H9 (cell line): ENCODE results near the gene LIF. TPM values are rescaled to one million over a fixed set of nuclear protein-coding genes. Genes with fewer than 3 reads are reported as not detected.

ENCODE experiments used
- DNase-seq: peaks from one replicate; pipeline ENCODE4 v3.0.0-alpha.2; 2017
- H2AFZ ChIP-seq: one replicate; pipeline ENCODE4 v1.6.1; 2013; ENCODE audit warnings: mild to moderate bottlenecking, low read length, control low read depth, moderate library complexity
- H2AK5ac ChIP-seq: 2 replicates; pipeline ENCODE4 v1.6.1; 2013; ENCODE audit warnings: low read length, control low read depth, mixed read lengths; ENCODE audit not compliant: insufficient read length
- H2BK120ac ChIP-seq: one replicate; pipeline ENCODE4 v1.6.1; 2013; ENCODE audit warnings: low read depth, mild to moderate bottlenecking, low read length, control low read depth, inconsistent platforms; ENCODE audit not compliant: poor library complexity, severe bottlenecking
- H2BK12ac ChIP-seq: 2 replicates; pipeline ENCODE4 v1.6.1; 2013; ENCODE audit warnings: low read length, control low read depth, mixed read lengths, low read depth; ENCODE audit not compliant: insufficient read length
- H2BK15ac ChIP-seq: 2 replicates; pipeline ENCODE4 v1.6.1; 2013; ENCODE audit warnings: low read depth, low read length, control low read depth
- H2BK20ac ChIP-seq: one replicate; pipeline ENCODE4 v1.6.1; 2013; ENCODE audit warnings: low read depth, mild to moderate bottlenecking, low read length, control low read depth, inconsistent platforms; ENCODE audit not compliant: poor library complexity, severe bottlenecking
- H2BK5ac ChIP-seq: 2 replicates; pipeline ENCODE4 v1.6.1; 2013; ENCODE audit warnings: low read length, control low read depth, mixed read lengths; ENCODE audit not compliant: insufficient read length
- H3K14ac ChIP-seq: 2 replicates; pipeline ENCODE4 v1.6.1; 2013; ENCODE audit warnings: low read length, control low read depth; ENCODE audit not compliant: insufficient read depth
- H3K18ac ChIP-seq: 2 replicates; pipeline ENCODE4 v1.6.1; 2013; ENCODE audit warnings: low read depth, mild to moderate bottlenecking, mixed read lengths, low read length, control low read depth; ENCODE audit not compliant: insufficient read length
- H3K23ac ChIP-seq: 2 replicates; pipeline ENCODE4 v1.6.1; 2013; ENCODE audit warnings: low read length, control low read depth, mixed read lengths, low read depth; ENCODE audit not compliant: insufficient read length
- H3K23me2 ChIP-seq: 2 replicates; pipeline ENCODE4 v1.6.1; 2013; ENCODE audit warnings: low read depth, mild to moderate bottlenecking, mixed read lengths, low read length, control low read depth; ENCODE audit not compliant: insufficient read length, poor library complexity, severe bottlenecking
- H3K27ac ChIP-seq: 2 replicates; pipeline ENCODE4 v1.5.1; 2013; ENCODE audit warnings: low read length, control low read depth, mixed read lengths, low read depth; ENCODE audit not compliant: insufficient read length
- H3K27me3 ChIP-seq: 2 replicates; pipeline ENCODE4 v1.6.1; 2013; ENCODE audit warnings: low read length, control low read depth, inconsistent platforms; ENCODE audit not compliant: insufficient read depth
- H3K4ac ChIP-seq: 2 replicates; pipeline ENCODE4 v1.6.1; 2013; ENCODE audit warnings: low read depth, mild to moderate bottlenecking, control low read depth, inconsistent platforms, low read length, moderate library complexity
- H3K4me1 ChIP-seq: 2 replicates; pipeline ENCODE4 v1.6.1; 2013; ENCODE audit warnings: low read length, control low read depth, inconsistent platforms; ENCODE audit not compliant: insufficient read depth
- H3K4me2 ChIP-seq: 2 replicates; pipeline ENCODE4 v1.6.1; 2013; ENCODE audit warnings: low read length, control low read depth, mixed read lengths; ENCODE audit not compliant: insufficient read length, insufficient read depth
- H3K56ac ChIP-seq: 2 replicates; pipeline ENCODE4 v1.6.1; 2013; ENCODE audit warnings: low read depth, mild to moderate bottlenecking, mixed read lengths, low read length, control low read depth; ENCODE audit not compliant: insufficient read length
- H3K79me1 ChIP-seq: 2 replicates; pipeline ENCODE4 v1.6.1; 2013; ENCODE audit warnings: low read depth, mild to moderate bottlenecking, moderate library complexity, low read length, control low read depth, inconsistent platforms; ENCODE audit not compliant: insufficient read depth, poor library complexity, severe bottlenecking
- H3K79me2 ChIP-seq: 2 replicates; pipeline ENCODE4 v1.6.1; 2013; ENCODE audit warnings: low read length, control low read depth, inconsistent platforms; ENCODE audit not compliant: insufficient read depth
- H3K9ac ChIP-seq: 2 replicates; pipeline ENCODE4 v1.6.1; 2013; ENCODE audit warnings: low read length, control low read depth, mixed read lengths; ENCODE audit not compliant: insufficient read length; ENCODE audit errors: extremely low read depth
- H3K9me3 ChIP-seq: one replicate; pipeline ENCODE4 v1.6.1; 2013; ENCODE audit warnings: low read depth, low read length, inconsistent platforms; ENCODE audit not compliant: control insufficient read depth
- H3T11ph ChIP-seq: one replicate; pipeline ENCODE4 v1.6.1; 2013; ENCODE audit warnings: mild to moderate bottlenecking, low read length, control low read depth, inconsistent platforms
- H4K20me1 ChIP-seq: one replicate; pipeline ENCODE4 v1.6.1; 2013; ENCODE audit not compliant: control insufficient read depth, insufficient read length, insufficient read depth
- H4K5ac ChIP-seq: 2 replicates; pipeline ENCODE4 v1.6.1; 2013; ENCODE audit warnings: low read depth, mild to moderate bottlenecking, mixed read lengths, low read length, control low read depth; ENCODE audit not compliant: insufficient read length
- H4K8ac ChIP-seq: replicated peaks from 2 replicates; pipeline ENCODE4 v1.6.1; 2013; ENCODE audit warnings: low read length, control low read depth, mixed read lengths, low read depth; ENCODE audit not compliant: insufficient read length
- H4K91ac ChIP-seq: 2 replicates; pipeline ENCODE4 v1.6.1; 2013; ENCODE audit warnings: low read depth, mild to moderate bottlenecking, moderate library complexity, mixed read lengths, low read length, control low read depth; ENCODE audit not compliant: insufficient read length
- H3K27ac Mint-ChIP-seq, 3 experiments: 2 replicates in 2 of 3; 3 replicates in 1 of 3; pipeline ENCODE4 v1.8.0; 2020 to 2021; ENCODE audit warnings: mixed read lengths in 3 of 3, mild to moderate bottlenecking in 1 of 3, moderate library complexity in 1 of 3
- H3K27me3 Mint-ChIP-seq: 2 replicates; pipeline ENCODE4 v1.8.0; 2021; ENCODE audit warnings: low read depth, mild to moderate bottlenecking, moderate library complexity, mixed read lengths
- H3K36me3 Mint-ChIP-seq, 3 experiments: 2 replicates in 2 of 3; 3 replicates in 1 of 3; pipeline ENCODE4 v1.8.0; 2020 to 2021; ENCODE audit warnings: low read depth in 3 of 3, mixed read lengths in 3 of 3; ENCODE audit not compliant: insufficient read depth in 1 of 3
- H3K4me1 Mint-ChIP-seq, 2 experiments: 2 replicates each; pipeline ENCODE4 v1.8.0; 2020; ENCODE audit warnings: mixed read lengths in 2 of 2
- H3K4me3 Mint-ChIP-seq, 2 experiments: 2 replicates in 1 of 2; 3 replicates in 1 of 2; pipeline ENCODE4 v1.8.0; 2020 to 2021; ENCODE audit warnings: mild to moderate bottlenecking in 2 of 2, mixed read lengths in 2 of 2, moderate library complexity in 1 of 2
- H3K9me3 Mint-ChIP-seq, 2 experiments: 2 replicates in 1 of 2; 3 replicates in 1 of 2; pipeline ENCODE4 v1.8.0; 2020; ENCODE audit warnings: mild to moderate bottlenecking in 2 of 2, mixed read lengths in 2 of 2, moderate library complexity in 1 of 2
- CTCF ChIP-seq: fragments of 200-600 bp; sonication (generic); conservative IDR thresholded peaks from 3 replicates; pipeline ENCODE4 v1.8.0; 2021; ENCODE audit warnings: antibody characterized with exemption, mild to moderate bottlenecking
- WGBS: extraction: QIAGEN DNeasy Blood & Tissue Kit; methylation state at CpG from one replicate; pipeline ENCODE4 v1.1.7; 2013; ENCODE audit warnings: missing lambda C conversion rate, low lambda C conversion rate, mixed read lengths; ENCODE audit not compliant: insufficient read length; ENCODE audit errors: extremely low coverage; 5-methylcytosine and 5-hydroxymethylcytosine counted together
- total RNA-seq: library from RNA; stranded (reverse); gene quantifications from 2 replicates; pipeline ENCODE4 v1.2.1, GENCODE V29; 2021

Gene LIF
- total RNA-seq, 1 experiment from 2014 or later = 6.1 TPM

DNA sequence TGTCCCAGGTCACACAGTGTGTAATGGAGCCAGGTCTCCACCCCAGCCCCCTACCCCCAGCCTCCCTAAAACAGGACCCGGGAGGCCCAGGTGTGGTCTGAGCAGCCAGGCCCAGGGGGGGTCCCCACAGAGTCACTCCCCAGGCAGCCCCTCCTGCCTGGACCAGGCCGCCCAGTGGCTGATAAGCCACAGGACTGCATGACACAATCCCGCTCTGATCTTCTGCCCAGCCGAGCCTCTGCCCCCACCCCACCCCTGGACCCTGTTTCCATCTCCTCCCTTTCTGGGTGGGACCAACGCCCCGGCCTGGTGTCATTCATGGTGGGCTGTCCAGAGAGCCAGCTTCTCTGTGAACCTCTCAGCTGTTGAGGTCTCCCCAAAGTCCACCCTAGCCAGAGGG is 7.8 kb upstream of the LIF start:
- Histone ChIP-seq H2BK12ac (no peak overlapping the region), H3K4me2 (no peak overlapping the region), H2BK20ac (no peak overlapping the region), H4K20me1 (no peaks in the 10 kb centered on the region), H4K5ac (no peak overlapping the region), H3K23me2 (no peaks in the 10 kb centered on the region), H3K79me1 (no peaks in the 10 kb centered on the region), H3K56ac (no peak overlapping the region), H3K18ac (no peak overlapping the region), H3K79me2 (no peaks in the 10 kb centered on the region), H3K14ac (no peak overlapping the region), H3T11ph (no peak overlapping the region), H2AFZ (no peak overlapping the region), H4K8ac (no peak overlapping the region), H2BK15ac (no peak overlapping the region), H4K91ac (no peak overlapping the region), H3K9me3 (no peaks in the 10 kb centered on the region), H2BK120ac (no peak overlapping the region), H3K4me1 (peaks cover 3% of the 10 kb centered on the region; the same call in 1 of the 2 replicates), H3K27ac (no peak overlapping the region), H3K9ac (no peak overlapping the region), H2BK5ac (no peak overlapping the region), H3K27me3 (no peaks in the 10 kb centered on the region), H3K4ac (no peak overlapping the region), H2AK5ac (no peak overlapping the region), H3K23ac (no peak overlapping the region)
- Mint-ChIP-seq H3K4me3 (no peak overlapping the region), H3K27ac (no peak overlapping the region), H3K36me3 (no peaks in the 10 kb centered on the region), H3K9me3 (no peaks in the 10 kb centered on the region; a peak in 1 of 5 replicates), H3K27me3 (peaks cover 4% of the 10 kb centered on the region), H3K4me1 (peaks cover 18 to 33% of the 10 kb centered on the region in 2 experiments)
- no CpG with 5 or more reads among the region's 6 CpGs for WGBS
- DNase-seq = no peak
- TF ChIP-seq CTCF = no peak
